Testis (tissue), 2 donors: ENCODE data around the gene FAIM2.

Source experiments
- POLR2A ChIP-seq: fragments of 450-650 bp; IDR thresholded peaks from one replicate; pipeline ENCODE4 v1.6.1; 2017; ENCODE audit warnings: antibody characterized with exemption, mild to moderate bottlenecking, moderate library complexity
- TF ChIP-seq, protein P1 (sequence below), 3 experiments: fragments of 450-650 bp in 2 of 3; fragments of 200-600 bp in 1 of 3; sonication (generic) in 1 of 3; IDR thresholded peaks; one replicate each; pipeline ENCODE4 v1.5.1; 2016 to 2019; ENCODE audit warnings: antibody characterized with exemption in 3 of 3, mild to moderate bottlenecking in 2 of 3, moderate library complexity in 1 of 3

DNA sequence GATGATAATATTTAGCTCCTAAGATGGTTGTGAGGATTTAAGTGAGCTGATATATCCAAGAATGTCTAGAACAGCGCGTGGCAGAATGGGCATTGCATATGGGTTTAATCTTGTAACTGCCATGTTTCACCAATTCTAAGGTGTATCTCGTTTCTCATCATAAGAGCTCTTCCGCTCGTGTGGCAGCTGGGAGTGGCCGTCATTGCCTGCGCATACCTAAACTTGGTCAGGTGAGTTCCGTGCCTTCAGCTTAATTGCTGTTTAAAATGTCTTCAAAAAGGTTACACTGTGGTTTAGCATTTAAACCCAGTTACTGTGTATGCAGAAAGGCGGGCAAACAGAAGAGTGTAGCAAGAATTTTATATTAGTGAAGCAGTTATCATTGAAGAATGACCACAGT, 42.4 kb upstream of the FAIM2 start:
- TF ChIP-seq, protein P1, sequence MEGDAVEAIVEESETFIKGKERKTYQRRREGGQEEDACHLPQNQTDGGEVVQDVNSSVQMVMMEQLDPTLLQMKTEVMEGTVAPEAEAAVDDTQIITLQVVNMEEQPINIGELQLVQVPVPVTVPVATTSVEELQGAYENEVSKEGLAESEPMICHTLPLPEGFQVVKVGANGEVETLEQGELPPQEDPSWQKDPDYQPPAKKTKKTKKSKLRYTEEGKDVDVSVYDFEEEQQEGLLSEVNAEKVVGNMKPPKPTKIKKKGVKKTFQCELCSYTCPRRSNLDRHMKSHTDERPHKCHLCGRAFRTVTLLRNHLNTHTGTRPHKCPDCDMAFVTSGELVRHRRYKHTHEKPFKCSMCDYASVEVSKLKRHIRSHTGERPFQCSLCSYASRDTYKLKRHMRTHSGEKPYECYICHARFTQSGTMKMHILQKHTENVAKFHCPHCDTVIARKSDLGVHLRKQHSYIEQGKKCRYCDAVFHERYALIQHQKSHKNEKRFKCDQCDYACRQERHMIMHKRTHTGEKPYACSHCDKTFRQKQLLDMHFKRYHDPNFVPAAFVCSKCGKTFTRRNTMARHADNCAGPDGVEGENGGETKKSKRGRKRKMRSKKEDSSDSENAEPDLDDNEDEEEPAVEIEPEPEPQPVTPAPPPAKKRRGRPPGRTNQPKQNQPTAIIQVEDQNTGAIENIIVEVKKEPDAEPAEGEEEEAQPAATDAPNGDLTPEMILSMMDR (IDR thresholded peaks at IDR 0.05), result no peak
- no peak for TF ChIP-seq POLR2A
